GM21515 (cell line): Measurements from ENCODE around the gene GRIA4.
"Not testable (repeated sequence)": the region's sequence is repeated elsewhere in the genome, so short reads cannot be mapped to it uniquely, and the experiment has no call there.

Source experiments
- ATAC-seq: cut with Tn5 transposase; IDR thresholded peaks from one replicate; pipeline ENCODE4 v1.9.1; 2021; ENCODE audit not compliant: unreplicated experiment

GRIA4 gene

GRCh38 chr11:105986554-105986953 lies 376.7 kb downstream of the GRIA4 start:
- ATAC-seq = no peak

- ATAC-seq = no peak
These were observed 378.3 kb downstream of the GRIA4 start for GRCh38 chr11:105988197-105988596.

DNA sequence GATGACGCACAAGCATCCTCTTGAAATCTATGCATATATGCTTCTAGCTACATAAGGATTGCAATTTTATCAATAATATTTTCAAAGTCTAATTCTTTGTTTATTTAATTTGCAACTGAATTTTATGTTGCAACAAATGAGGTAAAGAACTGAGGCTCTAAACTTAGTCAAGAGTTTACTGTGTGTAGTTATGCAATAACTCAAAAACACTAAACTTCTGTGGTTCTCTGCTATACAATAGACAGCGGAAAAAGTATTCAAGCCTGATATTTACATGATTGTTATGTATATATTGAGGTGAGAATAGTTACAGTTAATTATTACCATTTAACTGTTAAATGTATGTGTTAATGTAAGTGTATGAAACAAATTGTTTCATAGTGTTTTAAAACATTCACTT lies 379.3 kb downstream of the GRIA4 start:
- ATAC-seq = no peak

- ATAC-seq = no peak
These were observed 382.0 kb downstream of the GRIA4 start for GRCh38 chr11:105991888-105992287.

DNA sequence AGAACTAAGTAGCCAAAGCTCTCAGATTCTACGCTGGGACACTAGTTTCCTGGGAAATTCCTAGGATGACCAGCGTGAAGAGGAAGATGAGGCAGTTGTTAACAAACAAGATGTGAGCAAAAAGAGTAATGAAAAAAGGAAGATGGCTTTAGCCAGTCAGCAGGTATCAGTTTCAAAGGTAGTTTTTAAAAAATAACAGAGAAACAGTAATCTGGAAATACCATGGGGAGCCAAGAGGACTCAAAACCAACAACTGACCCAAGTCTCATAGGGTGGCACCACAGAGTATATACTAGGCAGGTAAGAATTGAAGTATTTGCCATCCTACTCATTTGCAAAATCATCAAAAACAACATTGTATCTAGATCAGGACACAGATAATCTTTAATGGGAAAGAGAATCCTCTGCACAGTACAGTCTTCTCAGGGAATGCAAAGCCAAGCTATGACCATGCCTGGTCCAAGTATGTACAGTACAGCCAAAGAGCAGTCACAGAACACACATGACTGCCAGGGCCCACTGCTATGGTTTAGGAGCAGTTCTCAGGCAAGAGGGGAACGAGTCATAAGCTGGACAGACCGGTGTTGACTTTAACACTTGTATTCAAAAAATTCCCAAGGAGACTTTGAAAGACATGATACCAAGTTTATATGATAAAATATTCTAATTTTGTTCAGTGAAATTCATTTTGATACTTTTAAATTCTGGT lies 391.6 kb downstream of the GRIA4 start:
- peak; percentile 58 for ATAC-seq

DNA sequence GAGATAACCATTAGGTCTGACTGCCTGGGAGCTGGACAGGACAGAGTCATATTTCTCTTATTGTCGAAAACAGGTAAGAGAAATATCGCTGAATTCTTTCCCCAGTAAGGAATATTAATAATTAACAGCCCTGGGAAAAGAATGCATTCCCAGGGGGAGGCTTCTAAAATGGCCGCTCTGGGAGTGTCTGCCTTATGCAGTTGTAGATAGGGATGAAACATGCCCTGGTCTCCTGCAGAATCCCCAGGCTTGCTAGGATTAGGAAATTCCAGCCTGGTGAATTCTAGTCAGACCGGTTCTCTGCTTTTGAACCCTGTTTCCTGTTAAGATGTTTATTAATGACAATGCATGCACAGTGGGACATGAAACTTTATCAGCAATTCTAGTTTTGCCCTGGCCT lies 393.2 kb downstream of the GRIA4 start:
- not testable (repeated sequence) for ATAC-seq

GRCh38 chr11:106011481-106011880 lies 401.6 kb downstream of the GRIA4 start:
- ATAC-seq = no peak

DNA sequence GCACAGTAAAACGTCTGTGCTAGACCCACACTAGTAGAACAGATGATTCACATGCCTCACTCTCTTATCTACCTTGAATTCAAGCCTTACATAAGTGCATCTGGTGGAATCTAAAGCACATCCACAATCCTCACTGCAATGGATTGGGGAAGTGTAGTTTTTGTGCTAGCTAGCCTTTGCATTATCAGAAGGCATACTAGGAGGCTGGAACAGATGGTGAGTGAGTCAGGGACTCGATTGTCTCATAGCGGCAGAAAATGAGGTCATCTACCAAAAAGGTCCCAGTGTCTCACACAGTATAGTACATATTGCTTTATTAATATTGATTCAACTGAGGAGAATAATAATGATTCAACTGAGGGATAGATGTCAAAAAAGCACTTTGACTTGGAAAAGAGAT lies 402.9 kb downstream of the GRIA4 start:
- no peak for ATAC-seq

- ATAC-seq = no peak
These were observed 404.2 kb downstream of the GRIA4 start for GRCh38 chr11:106014035-106014434.

- no peak for ATAC-seq
These were observed 404.7 kb downstream of the GRIA4 start for GRCh38 chr11:106014620-106015019.

GRCh38 chr11:106015066-106015465 lies 405.2 kb downstream of the GRIA4 start:
- ATAC-seq = no peak

- ATAC-seq = no peak
These were observed 407.2 kb downstream of the GRIA4 start for GRCh38 chr11:106017093-106017492.

DNA sequence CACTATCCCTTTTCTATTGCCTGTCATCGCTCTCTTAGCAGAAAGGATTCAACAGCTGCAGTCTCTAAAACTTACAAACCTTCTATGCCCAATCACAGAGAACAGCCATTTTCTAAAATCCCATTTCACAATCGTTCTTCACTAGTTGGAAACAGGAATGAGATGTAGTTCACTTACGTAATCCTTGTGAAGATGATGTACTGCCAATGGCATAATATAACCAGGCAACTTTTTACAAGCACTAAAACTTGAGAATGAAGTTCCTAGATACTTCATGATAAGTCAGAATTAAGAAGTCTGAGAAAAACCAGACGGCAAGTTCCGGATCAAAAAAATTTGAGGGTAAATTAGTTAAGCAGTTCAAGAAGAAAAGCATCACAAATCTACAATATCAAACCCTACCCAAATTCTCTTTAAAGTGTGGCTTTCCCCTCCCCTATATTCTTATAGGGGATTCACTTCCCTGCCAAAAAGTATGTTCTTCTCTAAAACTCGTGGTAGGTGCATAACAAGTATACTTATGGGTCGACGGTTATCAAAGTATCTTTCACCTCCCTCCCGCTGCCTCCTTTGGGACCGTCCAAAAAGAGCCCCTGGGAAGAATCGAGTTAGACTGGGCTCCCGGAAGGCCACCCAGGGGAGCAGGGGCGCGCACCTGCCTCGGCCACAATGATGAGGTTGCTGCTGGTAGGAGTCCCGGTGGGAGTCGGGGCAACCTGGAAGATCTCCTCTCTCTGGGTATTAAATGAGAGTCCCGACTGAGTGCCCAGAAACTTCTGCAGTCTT lies 411.5 kb downstream of the GRIA4 start:
- peak; percentile 10 for ATAC-seq

DNA sequence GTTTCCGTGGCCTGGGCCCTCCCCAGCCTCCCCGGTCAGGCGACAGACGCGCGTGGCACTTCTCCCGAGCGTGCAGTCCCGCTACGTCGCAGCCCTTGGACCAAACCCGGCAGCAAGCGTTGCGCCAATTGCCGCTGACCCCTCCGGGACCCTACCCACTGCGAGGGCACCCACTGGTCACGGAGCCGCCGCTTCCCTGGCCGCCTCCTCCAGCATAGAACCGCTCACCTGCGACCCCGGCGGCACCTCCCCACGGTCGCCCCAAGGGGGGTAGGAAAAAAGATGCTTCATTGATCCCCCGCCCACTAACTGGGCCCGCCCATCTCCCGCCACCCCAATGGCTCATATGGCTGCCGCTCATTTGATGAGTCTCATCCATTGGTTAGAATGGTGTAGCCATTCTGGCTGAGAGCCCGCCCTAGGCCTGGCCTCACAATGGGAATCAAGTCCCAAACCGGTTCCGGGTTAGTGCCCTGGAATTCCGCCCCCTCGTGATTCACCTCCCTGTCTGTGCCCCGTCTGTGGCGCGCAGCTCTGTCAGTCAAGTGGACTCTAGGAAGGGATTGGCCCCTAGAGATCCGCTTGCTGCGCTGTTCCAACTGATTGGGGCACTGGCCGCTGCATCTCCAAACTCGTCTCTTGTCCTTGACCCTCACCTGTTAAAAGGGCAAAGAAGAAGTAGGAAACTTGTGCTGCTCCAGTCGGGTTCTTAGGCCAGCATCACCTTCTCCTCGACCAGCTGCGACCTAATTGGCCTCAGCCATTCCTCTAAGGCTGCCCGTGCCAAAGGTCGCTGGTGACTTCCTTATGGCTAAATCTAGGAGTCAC lies 412.3 kb downstream of the GRIA4 start, which contains the start of gene MSANTD4:
MSANTD4 (minus strand) TSS at position 274 of the 828 bp plus-strand sequence. CDS start 11,323 bp downstream, outside the sequence.
- peak; percentile 99 for ATAC-seq

DNA sequence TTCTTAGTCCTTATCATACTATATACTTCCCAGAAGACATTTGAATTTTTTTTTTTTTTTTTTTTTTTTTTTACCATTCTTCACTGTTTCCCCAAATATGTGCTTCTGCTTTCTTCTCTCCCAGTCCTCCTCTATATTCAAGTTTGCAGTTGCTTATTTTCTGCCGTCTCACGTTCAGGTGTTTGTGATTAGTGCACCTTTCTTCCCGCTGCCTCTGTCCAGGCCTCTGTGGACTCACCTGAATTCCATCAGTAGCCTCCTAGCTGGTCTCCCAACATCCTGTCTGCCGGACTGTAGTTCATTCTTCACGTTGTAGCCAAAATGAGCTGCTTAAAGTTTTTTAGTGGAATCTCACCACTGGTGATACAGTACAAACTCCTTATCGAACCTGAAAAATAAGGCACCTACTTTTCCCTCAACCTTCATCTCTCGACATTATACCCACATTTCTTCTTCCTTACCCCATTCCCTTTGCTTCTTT lies 413.0 kb downstream of the GRIA4 start:
- no peak for ATAC-seq

GRCh38 chr11:106030609-106031008 lies 420.7 kb downstream of the GRIA4 start:
- no peak for ATAC-seq

GRCh38 chr11:106031202-106031810 lies 421.4 kb downstream of the GRIA4 start:
- ATAC-seq = no peak
